Subcutaneous adipose tissue (tissue), 4 donors: ENCODE data around the gene FCHO2. TPM values are rescaled to one million over a fixed set of nuclear protein-coding genes. Genes with fewer than 3 reads are reported as not detected.

Experiments
- total RNA-seq, 4 donors: library from RNA; depleted of rRNA; stranded (reverse); fragments of >200 nt; gene quantifications; one replicate each; pipeline ENCODE4 v1.1.0, GENCODE V29; 2016
- TF ChIP-seq, protein P1 (sequence below): fragments of 450-650 bp; IDR thresholded peaks from one replicate; pipeline ENCODE4 v1.5.1; 2016; ENCODE audit warnings: low read depth, mild to moderate bottlenecking, control low read depth, antibody characterized with exemption, moderate library complexity

The FCHO2 gene
- total RNA-seq, 4 donors from 2014 or later: 36.0 to 92.8 (median 65.8) TPM

DNA sequence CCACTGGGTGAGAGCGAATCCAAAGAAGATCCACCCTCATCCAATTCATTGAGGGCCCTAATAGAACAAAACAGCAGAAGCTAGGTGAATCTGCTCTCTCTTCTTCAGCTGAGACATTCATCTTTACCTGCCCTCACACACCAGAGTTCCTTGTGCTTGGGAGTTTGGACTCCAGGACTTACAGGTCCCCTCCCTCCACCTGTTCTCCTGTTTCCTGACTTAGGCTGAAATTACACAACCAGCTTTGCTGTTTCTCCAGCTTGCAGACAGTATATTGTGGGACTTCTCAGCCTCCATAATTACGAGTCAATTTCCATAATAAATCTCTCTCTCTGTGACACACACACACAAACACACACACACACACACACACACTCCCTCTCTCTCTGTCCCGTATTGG is 183.6 kb downstream of the FCHO2 start:
- TF ChIP-seq, protein P1, sequence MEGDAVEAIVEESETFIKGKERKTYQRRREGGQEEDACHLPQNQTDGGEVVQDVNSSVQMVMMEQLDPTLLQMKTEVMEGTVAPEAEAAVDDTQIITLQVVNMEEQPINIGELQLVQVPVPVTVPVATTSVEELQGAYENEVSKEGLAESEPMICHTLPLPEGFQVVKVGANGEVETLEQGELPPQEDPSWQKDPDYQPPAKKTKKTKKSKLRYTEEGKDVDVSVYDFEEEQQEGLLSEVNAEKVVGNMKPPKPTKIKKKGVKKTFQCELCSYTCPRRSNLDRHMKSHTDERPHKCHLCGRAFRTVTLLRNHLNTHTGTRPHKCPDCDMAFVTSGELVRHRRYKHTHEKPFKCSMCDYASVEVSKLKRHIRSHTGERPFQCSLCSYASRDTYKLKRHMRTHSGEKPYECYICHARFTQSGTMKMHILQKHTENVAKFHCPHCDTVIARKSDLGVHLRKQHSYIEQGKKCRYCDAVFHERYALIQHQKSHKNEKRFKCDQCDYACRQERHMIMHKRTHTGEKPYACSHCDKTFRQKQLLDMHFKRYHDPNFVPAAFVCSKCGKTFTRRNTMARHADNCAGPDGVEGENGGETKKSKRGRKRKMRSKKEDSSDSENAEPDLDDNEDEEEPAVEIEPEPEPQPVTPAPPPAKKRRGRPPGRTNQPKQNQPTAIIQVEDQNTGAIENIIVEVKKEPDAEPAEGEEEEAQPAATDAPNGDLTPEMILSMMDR: no peak

Other genes starting within 250 kb of the FCHO2 start
- 100 to 1,000 TPM in 2 of 4 donors, 10 to 100 TPM in 2; 92.1 to 130 (median 103) TPM for gene TNPO1, start 139.4 kb upstream of the FCHO2 start, total RNA-seq
- not detected for gene TMEM171, start 164.5 kb downstream of the FCHO2 start, total RNA-seq
- not detected for gene TMEM174, start 217.2 kb downstream of the FCHO2 start, total RNA-seq